HG03521 (cell line): ENCODE data around the gene ZBTB1.
"Not testable (repeated sequence)": the region's sequence is repeated elsewhere in the genome, so short reads cannot be mapped to it uniquely, and the experiment has no call there.

Experiments
- ATAC-seq: cut with Tn5 transposase; IDR thresholded peaks from one replicate; pipeline ENCODE4 v1.9.1; 2021; ENCODE audit warnings: mild to moderate bottlenecking, moderate library complexity; ENCODE audit not compliant: unreplicated experiment

ZBTB1 gene

GRCh38 chr14:64495252-64495651 is 9.3 kb upstream of the ZBTB1 start:
- no peak for ATAC-seq

- no peak for ATAC-seq
Measured at GRCh38 chr14:64496764-64497163, 7.8 kb upstream of the ZBTB1 start.

- ATAC-seq = no peak
Measured at GRCh38 chr14:64500088-64500487, 4.5 kb upstream of the ZBTB1 start.

- ATAC-seq = no peak
Measured at GRCh38 chr14:64501411-64502171, 3.0 kb upstream of the ZBTB1 start.

GRCh38 chr14:64502456-64502855 is 2.1 kb upstream of the ZBTB1 start:
- ATAC-seq = no peak

GRCh38 chr14:64502887-64503433 is 1.6 kb upstream of the ZBTB1 start:
- no peak for ATAC-seq

GRCh38 chr14:64503434-64504309 is 898 bp upstream of the ZBTB1 start, which contains the start of gene ZBTB25:
Gene ZBTB25, minus strand, starts transcription at chr14:64503838. Its CDS starts 13,305 bp downstream, at chr14:64490533.
- peak; percentile 59 for ATAC-seq

GRCh38 chr14:64504897-64505794 is 576 bp downstream of the ZBTB1 start:
- peak; percentile 18 for ATAC-seq

- ATAC-seq = no peak
Measured at GRCh38 chr14:64506721-64507120, 2.2 kb downstream of the ZBTB1 start.

GRCh38 chr14:64507376-64508156 is 3.0 kb downstream of the ZBTB1 start:
- ATAC-seq = no peak

GRCh38 chr14:64508215-64508776 is 3.7 kb downstream of the ZBTB1 start:
- ATAC-seq = no peak

GRCh38 chr14:64509036-64509435 is 4.5 kb downstream of the ZBTB1 start:
- ATAC-seq = no peak

GRCh38 chr14:64510825-64511671 is 6.5 kb downstream of the ZBTB1 start:
- no peak for ATAC-seq

- no peak for ATAC-seq
Measured at GRCh38 chr14:64513271-64513670, 8.7 kb downstream of the ZBTB1 start.

- ATAC-seq = no peak
Measured at GRCh38 chr14:64515053-64515452, 10.5 kb downstream of the ZBTB1 start.

GRCh38 chr14:64516969-64517368 is 12.4 kb downstream of the ZBTB1 start:
- ATAC-seq = no peak

- ATAC-seq = not testable (repeated sequence)
Measured at GRCh38 chr14:64517667-64518066, 13.1 kb downstream of the ZBTB1 start.

GRCh38 chr14:64518229-64518628 is 13.7 kb downstream of the ZBTB1 start:
- no peak for ATAC-seq

- no peak for ATAC-seq
Measured at GRCh38 chr14:64520699-64521098, 16.1 kb downstream of the ZBTB1 start.
